Left ventricle myocardium inferior (tissue), 1 donor: Measurements from ENCODE around the gene NR3C1. TPM values are rescaled to one million over a fixed set of nuclear protein-coding genes. Genes with fewer than 3 reads are reported as not detected.

ENCODE experiments used
- DNase-seq: peaks from one replicate; pipeline ENCODE4 v3.0.0-alpha.2; 2020
- H3K27ac ChIP-seq: fragments of 200-600 bp; replicated peaks from 2 replicates; pipeline ENCODE4 v1.8.0; 2021
- H3K27me3 ChIP-seq: fragments of 200-600 bp; 2 replicates; pipeline ENCODE4 v1.8.0; 2021; ENCODE audit warnings: low read depth
- H3K36me3 ChIP-seq: fragments of 200-600 bp; 2 replicates; pipeline ENCODE4 v1.8.0; 2021
- H3K4me1 ChIP-seq: fragments of 200-600 bp; 2 replicates; pipeline ENCODE4 v1.8.0; 2021
- H3K4me3 ChIP-seq: fragments of 200-600 bp; 2 replicates; pipeline ENCODE4 v1.8.0; 2021; ENCODE audit warnings: mild to moderate bottlenecking, moderate library complexity
- H3K9me3 ChIP-seq: fragments of 200-600 bp; replicated peaks from 2 replicates; pipeline ENCODE4 v1.8.0; 2021
- intact Hi-C: fragments of 100-400 bp; cut with micrococcal nuclease; formaldehyde crosslinking; loops from one replicate; pipeline ENCODE4 v1.11.0; 2022
- total RNA-seq: library from RNA; stranded (reverse); fragmentation: NEBNext Ultra II Directional; extraction: Animal tissue kit (Norgen Biotek cat#: 25700); gene quantifications from one replicate; pipeline ENCODE4 v1.2.1, GENCODE V29; 2021
- TF ChIP-seq, protein P1 (sequence below): fragments of 200-600 bp; IDR thresholded peaks from 2 replicates; pipeline ENCODE4 v1.8.0; 2021; ENCODE audit warnings: antibody characterized with exemption, mild to moderate bottlenecking, borderline replicate concordance
- donor health status: DM: no; HTN: yes; CAD: no; lungs with severe emphysema.

Gene NR3C1
- total RNA-seq, 1 donor from 2014 or later = 44.9 TPM

DNA sequence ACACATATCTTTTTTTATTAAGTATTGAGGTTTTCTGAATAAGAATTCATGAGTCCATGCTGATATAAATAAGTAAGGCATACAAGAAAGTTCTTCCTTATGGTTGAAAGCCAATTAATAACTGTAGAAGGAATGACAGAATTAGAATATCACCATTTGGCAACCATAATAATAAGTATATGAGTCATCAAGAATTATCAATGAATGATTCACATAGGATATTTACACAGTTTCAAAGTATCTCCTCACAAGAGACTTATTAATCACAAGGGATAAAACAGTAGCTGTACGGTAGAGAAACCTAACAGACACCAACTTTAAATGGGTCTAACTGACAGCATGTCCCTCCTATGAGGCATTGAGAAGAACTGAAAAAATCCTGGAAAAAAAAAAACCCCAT lies 161.6 kb downstream of the NR3C1 start:
- no peaks in the 10 kb centered on the region for H3K4me1 ChIP-seq
- no peak for DNase-seq
- H3K27me3 ChIP-seq = no peaks in the 10 kb centered on the region
- intact Hi-C loops = no loop called here
- no peak overlapping the region for H3K4me3 ChIP-seq
- no peaks in the 10 kb centered on the region for H3K36me3 ChIP-seq
- no peak overlapping the region for H3K27ac ChIP-seq
- H3K9me3 ChIP-seq = no peaks in the 10 kb centered on the region
- TF ChIP-seq, protein P1, sequence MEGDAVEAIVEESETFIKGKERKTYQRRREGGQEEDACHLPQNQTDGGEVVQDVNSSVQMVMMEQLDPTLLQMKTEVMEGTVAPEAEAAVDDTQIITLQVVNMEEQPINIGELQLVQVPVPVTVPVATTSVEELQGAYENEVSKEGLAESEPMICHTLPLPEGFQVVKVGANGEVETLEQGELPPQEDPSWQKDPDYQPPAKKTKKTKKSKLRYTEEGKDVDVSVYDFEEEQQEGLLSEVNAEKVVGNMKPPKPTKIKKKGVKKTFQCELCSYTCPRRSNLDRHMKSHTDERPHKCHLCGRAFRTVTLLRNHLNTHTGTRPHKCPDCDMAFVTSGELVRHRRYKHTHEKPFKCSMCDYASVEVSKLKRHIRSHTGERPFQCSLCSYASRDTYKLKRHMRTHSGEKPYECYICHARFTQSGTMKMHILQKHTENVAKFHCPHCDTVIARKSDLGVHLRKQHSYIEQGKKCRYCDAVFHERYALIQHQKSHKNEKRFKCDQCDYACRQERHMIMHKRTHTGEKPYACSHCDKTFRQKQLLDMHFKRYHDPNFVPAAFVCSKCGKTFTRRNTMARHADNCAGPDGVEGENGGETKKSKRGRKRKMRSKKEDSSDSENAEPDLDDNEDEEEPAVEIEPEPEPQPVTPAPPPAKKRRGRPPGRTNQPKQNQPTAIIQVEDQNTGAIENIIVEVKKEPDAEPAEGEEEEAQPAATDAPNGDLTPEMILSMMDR = no peak

DNA sequence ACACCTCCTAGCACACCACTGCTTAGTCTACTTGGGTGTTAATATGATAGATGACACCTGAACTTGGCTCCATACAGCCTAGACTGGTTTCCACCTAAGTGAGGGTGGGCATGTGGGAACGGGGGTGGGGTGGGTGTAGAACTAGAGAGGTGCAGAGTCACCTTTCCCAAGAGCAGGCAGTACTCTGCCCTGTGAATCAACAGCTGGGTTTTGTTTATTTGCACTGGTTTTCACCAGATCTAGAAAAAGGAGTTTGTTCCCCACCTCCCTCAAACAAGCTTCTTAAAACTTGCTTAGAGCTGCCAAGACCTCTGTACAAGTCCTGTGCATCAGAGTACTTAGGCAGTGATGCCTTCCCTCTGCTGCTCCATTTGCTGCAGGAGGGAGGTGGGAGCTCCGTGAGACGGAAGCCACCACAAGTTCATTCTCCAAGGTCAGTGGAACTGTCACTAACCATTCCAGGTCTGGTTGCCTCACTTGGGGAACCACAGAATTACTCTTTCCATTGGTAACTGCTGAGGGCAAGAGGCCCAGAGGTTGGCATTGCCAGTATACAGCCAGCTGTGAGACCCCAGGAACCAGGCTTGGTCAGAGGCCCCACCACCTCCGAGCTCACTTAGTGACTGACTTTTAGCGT lies 163.5 kb downstream of the NR3C1 start:
- intact Hi-C loops = no loop called here
- no peak for DNase-seq
- no peak overlapping the region for H3K4me3 ChIP-seq
- no peak overlapping the region for H3K27ac ChIP-seq
- no peaks in the 10 kb centered on the region for H3K4me1 ChIP-seq
- H3K27me3 ChIP-seq = no peaks in the 10 kb centered on the region
- no peaks in the 10 kb centered on the region for H3K9me3 ChIP-seq
- H3K36me3 ChIP-seq = no peaks in the 10 kb centered on the region
- TF ChIP-seq, protein P1 = no peak

DNA sequence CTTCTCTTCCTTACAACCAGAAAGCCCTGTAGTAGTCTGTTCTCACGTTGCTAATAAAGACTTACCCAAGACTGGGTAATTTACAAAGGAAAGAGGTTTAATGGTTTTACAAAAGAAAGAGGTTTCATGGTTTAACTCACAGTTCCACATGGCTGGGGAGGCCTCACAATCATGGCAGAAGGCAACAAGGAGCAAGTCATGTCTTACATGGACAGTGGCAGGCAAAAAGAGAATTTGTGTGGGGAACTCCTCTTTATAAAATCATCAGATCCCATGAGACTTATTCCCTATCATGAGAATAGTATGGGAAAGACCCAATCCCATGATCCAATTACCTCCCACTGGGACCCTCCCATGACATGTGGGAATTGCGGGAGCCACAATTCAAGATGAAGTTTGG lies 164.9 kb downstream of the NR3C1 start:
- no peak overlapping the region for H3K4me3 ChIP-seq
- no peak overlapping the region for H3K27ac ChIP-seq
- no peak for DNase-seq
- no peaks in the 10 kb centered on the region for H3K9me3 ChIP-seq
- intact Hi-C loops = no loop called here
- H3K4me1 ChIP-seq = no peaks in the 10 kb centered on the region
- H3K27me3 ChIP-seq = no peaks in the 10 kb centered on the region
- TF ChIP-seq, protein P1 = no peak
- no peaks in the 10 kb centered on the region for H3K36me3 ChIP-seq

DNA sequence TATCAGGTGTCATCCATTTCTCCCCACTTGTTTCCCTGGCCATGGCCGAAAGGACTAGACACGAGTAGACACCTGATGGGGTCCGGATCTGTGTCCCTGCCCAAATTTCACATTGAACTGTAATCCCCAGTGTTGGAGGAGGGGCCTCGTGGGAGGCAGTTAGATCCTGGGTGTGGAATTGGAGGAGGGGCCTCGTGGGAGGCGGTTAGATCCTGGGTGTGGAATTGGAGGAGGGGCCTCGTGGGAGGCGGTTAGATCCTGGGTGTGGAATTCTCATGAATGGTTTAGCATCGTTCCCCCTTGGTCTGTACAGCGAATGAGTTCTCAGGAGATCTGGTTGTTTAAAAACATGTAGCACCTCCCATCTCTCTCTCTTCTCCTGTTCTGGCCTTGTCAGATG lies 165.8 kb downstream of the NR3C1 start:
- DNase-seq = no peak
- no peak overlapping the region for H3K27ac ChIP-seq
- no peaks in the 10 kb centered on the region for H3K9me3 ChIP-seq
- no peak overlapping the region for H3K4me3 ChIP-seq
- intact Hi-C loops = no loop called here
- TF ChIP-seq, protein P1 = no peak
- no peaks in the 10 kb centered on the region for H3K36me3 ChIP-seq
- no peaks in the 10 kb centered on the region for H3K4me1 ChIP-seq
- no peaks in the 10 kb centered on the region for H3K27me3 ChIP-seq

DNA sequence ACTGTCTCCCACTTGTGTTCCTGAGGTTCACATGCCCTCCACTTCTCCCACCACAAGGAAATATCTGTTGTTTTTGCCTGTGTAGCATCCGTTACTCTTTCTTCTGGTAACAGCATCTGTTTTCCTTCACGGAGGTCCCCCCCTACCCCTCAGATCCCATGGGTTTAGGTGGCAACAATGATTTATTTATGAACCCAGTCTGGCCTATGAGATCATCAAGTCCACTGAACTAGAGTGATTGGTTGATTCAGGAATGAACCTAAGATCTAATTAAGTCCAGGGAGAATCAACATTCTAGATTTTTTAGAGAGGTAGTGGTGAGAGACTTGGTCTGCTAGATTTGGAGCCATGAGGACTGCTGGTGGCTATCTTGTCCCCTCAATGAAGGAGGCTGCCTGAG lies 166.8 kb downstream of the NR3C1 start:
- DNase-seq = no peak
- TF ChIP-seq, protein P1 = no peak

DNA sequence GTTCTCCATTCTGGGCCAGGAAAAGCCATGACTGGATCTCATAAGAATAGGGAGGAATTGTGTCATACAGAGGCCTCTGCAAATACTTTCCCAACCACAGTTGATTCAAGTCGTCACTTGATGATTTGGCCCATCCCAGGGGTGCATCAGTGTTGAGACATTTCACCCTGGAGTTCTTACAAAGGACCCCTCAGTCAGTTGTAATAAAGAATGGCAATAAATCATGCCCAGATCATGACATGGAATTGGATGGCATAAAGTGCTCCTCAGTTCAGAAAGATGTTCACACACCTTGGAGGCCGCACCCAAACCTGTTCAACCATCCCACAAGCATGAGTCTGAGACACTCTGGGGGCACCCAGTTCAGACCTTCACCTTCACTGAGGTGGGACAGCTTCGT lies 168.1 kb downstream of the NR3C1 start:
- Histone ChIP-seq H3K27ac (no peak overlapping the region), H3K4me3 (no peak overlapping the region), H3K36me3 (no peaks in the 10 kb centered on the region), H3K9me3 (no peaks in the 10 kb centered on the region), H3K4me1 (peaks cover 1% of the 10 kb centered on the region), H3K27me3 (no peaks in the 10 kb centered on the region)
- DNase-seq = no peak
- TF ChIP-seq, protein P1 = no peak
- intact Hi-C loops = no loop called here

More for the DNA sequence above, 166.8 kb downstream of the NR3C1 start:
- no peaks in the 10 kb centered on the region for H3K27me3 ChIP-seq
- H3K27ac ChIP-seq = no peak overlapping the region
- H3K4me3 ChIP-seq = no peak overlapping the region
- H3K4me1 ChIP-seq = no peaks in the 10 kb centered on the region
- no peaks in the 10 kb centered on the region for H3K9me3 ChIP-seq
- H3K36me3 ChIP-seq = no peaks in the 10 kb centered on the region
- intact Hi-C loops = no loop called here
